Measurements from ENCODE around the gene ABHD11.
A peak's percentile ranks its signal among the peaks of the same experiment; 100 is the strongest.
"Not testable (repeated sequence)": the region's sequence is repeated elsewhere in the genome, so short reads cannot be mapped to it uniquely, and the experiment has no call there.

The ABHD11 gene

DNA sequence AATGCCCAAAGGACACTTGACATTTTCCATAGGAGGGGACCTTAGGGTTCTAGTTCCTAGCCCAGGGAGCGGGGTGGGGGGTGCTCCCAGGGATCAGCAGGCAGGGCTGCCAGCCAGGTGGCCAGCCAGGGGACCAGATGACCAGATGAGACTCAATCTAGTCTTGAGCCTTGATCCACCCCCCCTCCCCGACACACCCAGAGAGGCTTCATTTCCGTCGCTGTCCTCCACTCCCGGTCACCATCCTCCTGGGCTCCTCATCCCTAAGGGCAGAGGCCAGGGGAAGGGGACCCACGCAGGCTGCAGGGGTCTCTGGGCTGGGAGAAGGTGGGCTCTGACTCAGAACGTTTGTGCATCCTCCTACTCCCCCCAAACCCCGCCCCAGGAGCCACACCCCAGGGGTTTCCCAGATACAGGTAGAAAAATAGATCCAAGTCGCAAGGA, 20.1 kb downstream of the ABHD11 start:
- TF ChIP-seq, protein P1, sequence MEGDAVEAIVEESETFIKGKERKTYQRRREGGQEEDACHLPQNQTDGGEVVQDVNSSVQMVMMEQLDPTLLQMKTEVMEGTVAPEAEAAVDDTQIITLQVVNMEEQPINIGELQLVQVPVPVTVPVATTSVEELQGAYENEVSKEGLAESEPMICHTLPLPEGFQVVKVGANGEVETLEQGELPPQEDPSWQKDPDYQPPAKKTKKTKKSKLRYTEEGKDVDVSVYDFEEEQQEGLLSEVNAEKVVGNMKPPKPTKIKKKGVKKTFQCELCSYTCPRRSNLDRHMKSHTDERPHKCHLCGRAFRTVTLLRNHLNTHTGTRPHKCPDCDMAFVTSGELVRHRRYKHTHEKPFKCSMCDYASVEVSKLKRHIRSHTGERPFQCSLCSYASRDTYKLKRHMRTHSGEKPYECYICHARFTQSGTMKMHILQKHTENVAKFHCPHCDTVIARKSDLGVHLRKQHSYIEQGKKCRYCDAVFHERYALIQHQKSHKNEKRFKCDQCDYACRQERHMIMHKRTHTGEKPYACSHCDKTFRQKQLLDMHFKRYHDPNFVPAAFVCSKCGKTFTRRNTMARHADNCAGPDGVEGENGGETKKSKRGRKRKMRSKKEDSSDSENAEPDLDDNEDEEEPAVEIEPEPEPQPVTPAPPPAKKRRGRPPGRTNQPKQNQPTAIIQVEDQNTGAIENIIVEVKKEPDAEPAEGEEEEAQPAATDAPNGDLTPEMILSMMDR (IDR thresholded peaks at IDR 0.05; ENCODE audit: low read depth, low read length, missing control alignments): no peak
- DNase-seq (ENCODE audit: low read depth): no peak
- H3K4me3 ChIP-seq (ENCODE audit: low read depth, low read length): peak overlapping the region; percentile 66

DNA sequence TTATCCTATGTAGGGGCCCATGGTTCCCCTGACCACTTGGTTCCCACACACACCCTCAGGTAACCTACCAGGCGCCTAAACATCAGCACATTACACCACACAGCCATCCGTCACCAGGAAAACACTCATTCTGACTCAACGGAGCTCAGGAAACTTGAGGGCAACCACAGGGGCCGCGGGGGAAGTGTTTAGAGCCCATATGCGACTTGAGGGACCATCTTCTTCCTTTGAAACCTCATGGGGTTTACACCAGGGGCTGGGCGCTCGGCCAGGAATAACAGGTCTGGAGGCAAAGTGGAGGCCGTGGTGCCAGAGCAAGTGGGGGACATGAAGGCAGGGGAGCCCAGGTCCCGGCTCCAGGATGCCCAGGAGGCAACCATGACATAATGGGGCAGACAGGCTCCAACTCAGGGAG, 20.6 kb downstream of the ABHD11 start:
- no peak for DNase-seq (ENCODE audit: low read depth)
- TF ChIP-seq, protein P1 (IDR thresholded peaks at IDR 0.05; ENCODE audit: low read depth, low read length, missing control alignments): no peak
- no peak overlapping the region; the same call in 1 of the 2 replicates for H3K4me3 ChIP-seq (ENCODE audit: low read depth, low read length)

DNA sequence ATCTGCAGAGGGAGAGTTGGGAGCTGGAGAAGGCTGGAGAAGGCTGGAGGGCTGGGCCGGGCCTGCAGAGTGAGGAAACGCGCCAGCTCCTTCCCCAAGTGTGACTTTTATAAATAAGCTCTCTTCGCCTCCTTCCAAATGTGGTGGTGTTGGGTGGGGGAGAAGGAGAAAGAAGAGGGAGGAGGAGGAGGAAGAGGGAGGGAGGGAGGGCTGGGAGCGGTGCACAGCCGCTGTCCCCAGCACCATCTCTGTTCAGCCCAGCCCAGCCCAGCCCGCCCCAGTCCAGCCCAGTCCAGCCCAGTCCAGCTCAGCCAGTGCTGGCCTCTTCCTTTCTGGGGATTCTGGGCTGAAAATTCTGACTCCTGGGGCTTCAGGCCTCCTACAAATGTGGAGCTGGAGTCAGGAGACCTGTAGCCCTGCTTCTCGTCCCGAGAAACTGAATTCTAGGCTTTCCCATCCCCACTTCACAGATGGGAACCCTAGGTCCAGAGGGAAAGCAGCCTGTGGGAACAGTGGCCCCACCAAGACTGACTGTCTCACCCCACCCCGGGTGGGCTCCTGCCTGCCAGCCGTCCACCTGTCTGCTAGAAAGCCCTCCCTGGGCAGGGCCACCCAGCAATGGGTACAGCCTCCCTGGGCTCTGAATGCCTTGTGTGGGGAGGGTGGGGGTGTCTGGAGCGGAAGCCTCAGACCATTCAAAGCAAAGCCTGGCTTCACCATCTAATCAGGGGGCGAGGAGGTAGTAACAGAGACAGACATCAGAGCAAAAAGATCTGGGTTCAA, 21.4 kb downstream of the ABHD11 start:
- TF ChIP-seq, protein P1 (IDR thresholded peaks at IDR 0.05; ENCODE audit: low read depth, low read length, missing control alignments): no peak
- no peak for DNase-seq (ENCODE audit: low read depth)
- no peak overlapping the region for H3K4me3 ChIP-seq (ENCODE audit: low read depth, low read length)

DNA sequence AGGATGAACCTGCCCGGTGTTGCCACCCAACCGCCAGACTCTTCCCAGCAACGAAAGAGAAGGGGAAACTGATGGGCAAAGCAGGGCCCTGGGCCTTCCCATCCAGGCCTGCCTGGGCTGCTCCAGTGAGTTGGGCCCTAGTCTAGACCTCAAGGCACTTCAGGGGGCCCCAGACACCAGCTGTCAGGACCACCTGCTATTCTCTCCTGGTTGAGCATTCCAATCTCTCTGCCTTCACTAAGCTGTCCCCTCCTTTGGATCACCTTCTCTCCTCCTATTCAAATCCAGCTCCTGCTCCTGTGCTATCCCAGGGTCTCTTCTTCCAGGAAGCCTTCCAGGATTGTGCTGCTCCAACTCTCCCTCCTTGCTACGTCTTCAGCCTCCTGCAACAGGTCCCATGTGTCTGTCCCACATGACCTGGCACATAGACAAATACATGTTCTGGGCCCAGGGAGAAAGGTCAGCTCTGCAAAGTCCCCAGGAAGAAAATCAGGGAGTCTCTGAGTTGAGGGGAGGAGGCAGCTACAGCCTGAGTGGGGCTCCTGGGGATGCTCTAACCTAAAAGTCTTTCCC, 22.2 kb downstream of the ABHD11 start:
- no peak overlapping the region for H3K4me3 ChIP-seq (ENCODE audit: low read depth, low read length)
- TF ChIP-seq, protein P1 (IDR thresholded peaks at IDR 0.05; ENCODE audit: low read depth, low read length, missing control alignments): no peak
- no peak for DNase-seq (ENCODE audit: low read depth)

DNA sequence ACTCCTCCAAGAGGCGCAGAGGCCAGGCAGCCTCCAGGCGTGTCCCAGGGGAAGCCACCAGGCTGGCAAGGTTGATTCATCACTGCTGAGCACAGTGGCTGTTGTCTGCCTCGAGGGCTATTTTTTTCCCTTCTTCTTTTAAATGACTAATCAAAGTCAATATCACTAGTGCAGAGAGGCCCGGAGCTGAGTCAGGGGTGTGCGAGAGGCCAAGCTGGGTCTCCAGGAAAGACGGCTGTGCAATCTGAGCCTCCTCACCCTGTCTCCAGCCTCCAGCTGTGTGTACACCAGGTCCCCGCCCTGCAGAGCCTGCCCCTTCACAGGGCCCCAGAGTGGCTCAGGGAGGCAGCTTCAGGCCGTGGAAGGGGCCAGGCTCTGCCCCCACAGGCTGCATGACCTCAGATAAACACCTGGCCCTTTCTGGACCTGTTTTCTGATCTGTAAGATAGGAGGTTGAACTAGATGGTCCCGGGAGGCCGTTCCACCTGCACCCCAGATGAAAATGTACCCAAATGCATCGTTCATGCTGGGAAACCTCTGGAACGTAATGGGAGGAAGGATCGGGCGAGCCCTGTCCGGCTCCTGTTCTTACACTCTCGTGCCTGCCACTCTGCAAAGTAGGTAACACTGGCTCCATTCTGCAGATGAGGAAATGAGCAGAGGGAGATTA, 22.8 kb downstream of the ABHD11 start:
- TF ChIP-seq, protein P1 (IDR thresholded peaks at IDR 0.05; ENCODE audit: low read depth, low read length, missing control alignments): no peak
- H3K4me3 ChIP-seq (ENCODE audit: low read depth, low read length): no peak overlapping the region
- DNase-seq (ENCODE audit: low read depth): no peak

DNA sequence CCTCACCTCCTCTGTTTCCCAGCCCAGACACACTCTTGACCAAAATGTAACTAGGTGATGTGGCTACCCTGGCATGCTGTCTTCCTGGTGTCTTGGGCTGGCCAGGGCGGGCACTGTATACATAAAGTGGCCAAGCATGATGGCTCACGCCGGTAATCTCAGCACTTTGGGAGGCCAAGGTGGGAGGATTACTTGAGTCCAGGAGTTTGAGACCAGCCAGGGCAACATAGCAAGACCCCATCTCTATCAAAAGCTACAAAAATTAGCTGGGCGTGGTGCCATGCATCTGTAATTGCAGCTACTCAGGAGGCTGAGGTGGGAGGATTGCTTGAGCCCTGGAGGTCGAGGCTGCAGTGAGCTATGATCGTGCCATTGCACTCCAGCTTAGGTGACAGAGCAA, 25.3 kb downstream of the ABHD11 start:
- H3K4me3 ChIP-seq (ENCODE audit: low read depth, low read length); DNase-seq (ENCODE audit: low read depth): not testable (repeated sequence)

DNA sequence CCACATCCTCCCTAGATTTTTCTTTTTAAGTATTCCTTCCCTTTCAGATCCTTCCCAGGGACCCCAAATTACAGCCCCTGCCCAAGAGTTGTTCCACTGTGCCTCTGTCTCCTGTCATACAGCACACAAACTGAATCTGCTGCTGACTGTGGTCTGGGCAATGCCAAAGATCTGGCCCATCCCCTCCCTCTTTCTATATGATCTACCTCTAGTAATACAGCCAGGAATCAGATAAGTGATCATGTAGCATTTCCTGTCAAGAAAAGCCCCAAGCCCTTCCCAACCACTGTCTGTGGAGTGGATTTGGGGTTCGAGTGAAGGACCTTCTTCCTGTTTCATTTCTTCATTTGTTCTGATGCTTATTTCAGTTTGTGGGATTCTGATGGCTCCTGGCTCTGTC, 25.8 kb downstream of the ABHD11 start:
- no peak for DNase-seq (ENCODE audit: low read depth)
- H3K4me3 ChIP-seq (ENCODE audit: low read depth, low read length): no peak overlapping the region
- TF ChIP-seq, protein P1 (IDR thresholded peaks at IDR 0.05; ENCODE audit: low read depth, low read length, missing control alignments): no peak
